ENCODE results near the gene PALD1. TPM values are rescaled to one million over a fixed set of nuclear protein-coding genes. Genes with fewer than 3 reads are reported as not detected.
A peak's percentile ranks its signal among the peaks of the same experiment; 100 is the strongest.

PALD1 gene
- polyA plus RNA-seq, 3 donors, result 0.04 to 0.11 TPM; not detected in 1

GRCh38 chr10:70599791-70600190, 121.2 kb downstream of the PALD1 start:
- H3K27ac ChIP-seq (ENCODE audit: low read depth in 1 of 2, low read length in 2 of 2), result no peak overlapping the region
- 100% methylated on average over 2 of the region's 4 CpGs for WGBS (ENCODE audit: insufficient coverage)
- no peaks in the 10 kb centered on the region for H3K27me3 ChIP-seq (ENCODE audit: control insufficient read depth in 2 of 2, insufficient read depth in 2 of 2, low read length in 2 of 2)
- peaks cover 0 to 4% (median 2%) of the 10 kb centered on the region in 3 donors for H3K27me3 Mint-ChIP-seq (ENCODE audit: low read depth in 3 of 3)
- H4K20me1 ChIP-seq (ENCODE audit: insufficient read depth, low read length), result no peaks in the 10 kb centered on the region
- intact Hi-C loops (cut with micrococcal nuclease), result no loop called here
- no peaks in the 10 kb centered on the region for H3K4me1 ChIP-seq (ENCODE audit: control insufficient read depth in 1 of 2, insufficient read depth in 2 of 2, low read length in 2 of 2)
- H3K9ac ChIP-seq (ENCODE audit: insufficient read depth, low read length, poor library complexity, severe bottlenecking), result no peak overlapping the region
- no peaks in the 10 kb centered on the region for H3K9me3 Mint-ChIP-seq
- H3K79me2 ChIP-seq (ENCODE audit: insufficient read depth, low read length), result no peaks in the 10 kb centered on the region
- no peaks in the 10 kb centered on the region for H3K9me3 ChIP-seq (replicated peaks in 1 of 2; ENCODE audit: control insufficient read depth in 1 of 2, insufficient read depth in 1 of 2, low read length in 2 of 2)
- peak overlapping the region in 1 of 2 donors; percentile 12 for H3K4me3 Mint-ChIP-seq
- H3K4me3 ChIP-seq (replicated peaks in 1 of 3; ENCODE audit: low read depth in 2 of 3, low read length in 3 of 3), result no peak overlapping the region
- H3K4me1 Mint-ChIP-seq, result peaks cover 2% of the 10 kb centered on the region
- TF ChIP-seq CTCF (IDR thresholded peaks at IDR 0.05), result no peak
- H2AFZ ChIP-seq (ENCODE audit: insufficient read depth, low read depth, low read length, poor library complexity, severe bottlenecking), result no peak overlapping the region
- no peaks in the 10 kb centered on the region for H3K36me3 ChIP-seq (replicated peaks in 1 of 2; ENCODE audit: control insufficient read depth in 1 of 2, insufficient read depth in 2 of 2, low read length in 2 of 2)
- no peak for DNase-seq
- no peak overlapping the region for H3K4me2 ChIP-seq (replicated peaks; ENCODE audit: extremely low read depth, low read length, poor library complexity, severe bottlenecking)
- H3K36me3 Mint-ChIP-seq, result no peaks in the 10 kb centered on the region
- H3K27ac Mint-ChIP-seq, result no peak overlapping the region

DNA sequence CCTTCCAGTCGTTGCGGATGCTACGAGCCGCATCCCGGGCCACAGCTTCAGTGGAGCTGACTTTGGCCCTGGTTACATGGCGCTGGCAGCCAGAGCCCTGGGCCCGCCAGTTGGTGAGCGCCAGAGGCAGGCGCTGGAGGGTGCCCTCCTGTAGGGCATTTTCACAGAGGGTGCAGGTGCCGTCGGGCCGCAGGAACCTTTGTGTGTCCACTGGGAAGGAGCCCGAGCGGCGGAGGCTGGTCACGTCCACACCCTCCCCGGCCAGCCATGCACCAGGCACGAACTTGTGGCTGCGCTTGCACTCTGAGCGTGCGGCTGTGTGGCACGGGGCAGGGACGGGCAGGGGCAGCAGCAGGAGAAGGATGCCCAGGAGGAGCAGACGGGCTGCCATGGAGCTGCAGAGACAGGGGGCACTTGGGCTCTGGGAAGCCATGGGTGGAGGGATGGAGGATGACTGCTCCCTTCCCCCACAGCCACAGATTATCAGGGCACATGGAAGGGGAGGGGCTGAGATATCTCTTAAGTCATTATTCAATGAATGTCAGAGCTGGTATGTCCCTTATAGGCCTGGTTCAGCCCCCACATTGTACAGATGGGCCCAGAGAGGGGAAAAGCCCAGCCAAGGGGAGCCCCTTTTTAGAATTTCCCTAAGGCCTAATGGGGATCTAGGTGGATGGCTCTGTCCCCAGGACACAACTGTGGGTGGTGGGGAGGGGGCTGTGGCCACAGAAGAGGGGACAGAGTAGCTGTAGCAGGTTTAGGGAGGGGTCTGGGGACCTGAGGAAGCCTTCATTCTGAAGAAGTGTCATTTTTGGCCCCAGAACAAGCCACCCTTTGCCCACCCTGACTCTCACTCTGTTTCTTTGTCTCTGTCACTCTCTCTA, 122.2 kb downstream of the PALD1 start:
- H3K4me3 ChIP-seq (replicated peaks in 1 of 3; ENCODE audit: low read depth in 2 of 3, low read length in 3 of 3), result no peak overlapping the region
- Mint-ChIP-seq H3K27ac (no peak overlapping the region), H3K36me3 (no peaks in the 10 kb centered on the region), H3K9me3 (no peaks in the 10 kb centered on the region), H3K4me1 (no peaks in the 10 kb centered on the region), H3K4me3 (peak overlapping the region in 1 of 2 donors; percentile 20), H3K27me3 (ENCODE audit: low read depth in 3 of 3) (peaks cover 0 to 2% (median 2%) of the 10 kb centered on the region in 3 donors)
- H3K9me3 ChIP-seq (replicated peaks in 1 of 2; ENCODE audit: control insufficient read depth in 1 of 2, insufficient read depth in 1 of 2, low read length in 2 of 2), result no peaks in the 10 kb centered on the region
- H3K79me2 ChIP-seq (ENCODE audit: insufficient read depth, low read length), result no peaks in the 10 kb centered on the region
- H3K27me3 ChIP-seq (ENCODE audit: control insufficient read depth in 2 of 2, insufficient read depth in 2 of 2, low read length in 2 of 2), result no peaks in the 10 kb centered on the region
- no peaks in the 10 kb centered on the region for H4K20me1 ChIP-seq (ENCODE audit: insufficient read depth, low read length)
- no peak overlapping the region for H2AFZ ChIP-seq (ENCODE audit: insufficient read depth, low read depth, low read length, poor library complexity, severe bottlenecking)
- no peak overlapping the region for H3K9ac ChIP-seq (ENCODE audit: insufficient read depth, low read length, poor library complexity, severe bottlenecking)
- no peak overlapping the region for H3K27ac ChIP-seq (ENCODE audit: low read depth in 1 of 2, low read length in 2 of 2)
- WGBS (ENCODE audit: insufficient coverage), result 99% methylated on average over 21 of the region's 24 CpGs
- intact Hi-C loops (cut with micrococcal nuclease), result no loop called here
- TF ChIP-seq CTCF (IDR thresholded peaks at IDR 0.05), result no peak
- DNase-seq, result no peak
- no peaks in the 10 kb centered on the region for H3K36me3 ChIP-seq (replicated peaks in 1 of 2; ENCODE audit: control insufficient read depth in 1 of 2, insufficient read depth in 2 of 2, low read length in 2 of 2)
- no peak overlapping the region for H3K4me2 ChIP-seq (replicated peaks; ENCODE audit: extremely low read depth, low read length, poor library complexity, severe bottlenecking)
- H3K4me1 ChIP-seq (ENCODE audit: control insufficient read depth in 1 of 2, insufficient read depth in 2 of 2, low read length in 2 of 2), result no peaks in the 10 kb centered on the region
